Lower leg skin (tissue), 4 donors: ENCODE data around the gene IL22. TPM values are rescaled to one million over a fixed set of nuclear protein-coding genes. Genes with fewer than 3 reads are reported as not detected.
"Not testable (repeated sequence)": the region's sequence is repeated elsewhere in the genome, so short reads cannot be mapped to it uniquely, and the experiment has no call there.

Experiments used
- DNase-seq, 2 donors: peaks; one replicate each; pipeline ENCODE4 v3.0.0-alpha.2; 2019; ENCODE audit warnings: low spot score in 2 of 2
- H3K4me3 ChIP-seq: fragments of 200-600 bp; sonication (generic); 2 replicates; pipeline ENCODE4 v1.5.1; 2017; ENCODE audit warnings: mild to moderate bottlenecking, low read depth; ENCODE audit not compliant: poor library complexity, severe bottlenecking
- CTCF ChIP-seq, 3 donors: fragments of 450-650 bp; IDR thresholded peaks; one replicate each; pipeline ENCODE4 v1.5.1; 2016; ENCODE audit warnings: antibody characterized with exemption in 3 of 3, mild to moderate bottlenecking in 3 of 3, moderate library complexity in 2 of 3
- POLR2A ChIP-seq, 2 donors: fragments of 450-650 bp; IDR thresholded peaks; one replicate each; pipeline ENCODE4 v1.6.1; 2016 to 2017; ENCODE audit warnings: antibody characterized with exemption in 2 of 2, mild to moderate bottlenecking in 1 of 2, moderate library complexity in 1 of 2
- whole genome bisulfite sequencing, 2 donors: methylation state at CpG; one replicate each; pipeline ENCODE4 v1.1.5; 2018; 5-methylcytosine and 5-hydroxymethylcytosine counted together
- intact Hi-C: fragments of 100-400 bp; cut with DNase I; formaldehyde crosslinking; loops from one replicate; pipeline ENCODE4 v1.15.0; 2023; ENCODE audit warnings: low total_unique reads
- total RNA-seq, 4 donors: library from RNA; depleted of rRNA; stranded (reverse); fragments of >200 nt; gene quantifications; one replicate each; pipeline ENCODE4 v1.1.0, GENCODE V29; 2016

The IL22 gene
- total RNA-seq, 4 donors from 2014 or later, result not detected

- intact Hi-C loops, result no loop called here
- no peak for DNase-seq
- 45 to 54% methylated on average over 6 of the region's 6 CpGs for WGBS, 2 donors
- no peak for TF ChIP-seq POLR2A (IDR thresholded peaks at IDR 0.05)
- TF ChIP-seq CTCF (IDR thresholded peaks at IDR 0.05), result no peak
- H3K4me3 ChIP-seq, result no peak overlapping the region
Observed at GRCh38 chr12:68222326-68222725, 31.1 kb downstream of the IL22 start.

- DNase-seq, result no peak
- intact Hi-C loops, result no loop called here
- TF ChIP-seq CTCF (IDR thresholded peaks at IDR 0.05), result no peak
- no peak for TF ChIP-seq POLR2A (IDR thresholded peaks at IDR 0.05)
- no peak overlapping the region for H3K4me3 ChIP-seq
- 87 to 92% methylated on average over 1 of the region's 1 CpG for WGBS, 2 donors
Observed at GRCh38 chr12:68221497-68221896, 31.9 kb downstream of the IL22 start.

GRCh38 chr12:68210875-68211274 is 42.5 kb downstream of the IL22 start:
- no peak for TF ChIP-seq POLR2A (IDR thresholded peaks at IDR 0.05)
- 72 to 86% methylated on average over 2 of the region's 2 CpGs for WGBS, 2 donors
- no peak overlapping the region for H3K4me3 ChIP-seq
- intact Hi-C loops, result no loop called here
- DNase-seq, result no peak

- intact Hi-C loops, DNase-seq, H3K4me3 ChIP-seq: not testable (repeated sequence)
Observed at GRCh38 chr12:68209048-68209728, 44.2 kb downstream of the IL22 start.

GRCh38 chr12:68207276-68207675 is 46.1 kb downstream of the IL22 start:
- no peak for DNase-seq
- intact Hi-C loops, result no loop called here
- no peak overlapping the region for H3K4me3 ChIP-seq
- no peak for TF ChIP-seq POLR2A (IDR thresholded peaks at IDR 0.05)
- TF ChIP-seq CTCF (IDR thresholded peaks at IDR 0.05), result no peak

More at GRCh38 chr12:68209048-68209728, 44.2 kb downstream of the IL22 start:
- WGBS, 2 donors, result 52 to 53% methylated on average over 12 of the region's 12 CpGs

GRCh38 chr12:68206446-68206845 is 47.0 kb downstream of the IL22 start:
- intact Hi-C loops, result no loop called here
- no peak overlapping the region for H3K4me3 ChIP-seq
- no peak for TF ChIP-seq POLR2A (IDR thresholded peaks at IDR 0.05)
- TF ChIP-seq CTCF (IDR thresholded peaks at IDR 0.05), result no peak
- no peak for DNase-seq
- WGBS, 2 donors, result 26 to 48% methylated on average over 1 of the region's 1 CpG

GRCh38 chr12:68203460-68203875 is 49.9 kb downstream of the IL22 start:
- no peak for TF ChIP-seq POLR2A (IDR thresholded peaks at IDR 0.05)
- no peak for TF ChIP-seq CTCF (IDR thresholded peaks at IDR 0.05)
- 79 to 81% methylated on average over 5 of the region's 5 CpGs for WGBS, 2 donors
- no peak overlapping the region for H3K4me3 ChIP-seq
- no peak for DNase-seq
- intact Hi-C loops, result no loop called here
